NT2/D1 (cell line): ENCODE data around the gene RHO.

Experiments used
- SUZ12 ChIP-seq: IDR thresholded peaks from 2 replicates; pipeline ENCODE4 v1.6.1; 2011; ENCODE audit not compliant: insufficient read length, insufficient read depth; ENCODE audit errors: extremely low read depth
- YY1 ChIP-seq: IDR thresholded peaks from 2 replicates; pipeline ENCODE4 v1.6.1; 2011; ENCODE audit not compliant: insufficient read length, insufficient read depth
- ZNF274 ChIP-seq: IDR thresholded peaks from 2 replicates; pipeline ENCODE4 v1.6.1; 2011; ENCODE audit warnings: mild to moderate bottlenecking, low read depth, low read length

GRCh38 chr3:129543156-129543790 lies 14.8 kb downstream of the RHO start, which contains the start of gene H1-8:
- TF ChIP-seq ZNF274 (no peak), SUZ12 (no peak), YY1 (no peak)
